ENCODE results near the gene RAB3C. TPM values are rescaled to one million over a fixed set of nuclear protein-coding genes. Genes with fewer than 3 reads are reported as not detected.

RAB3C gene
- total and polyA plus RNA-seq, 2 experiments from 2014 or later: 15.0 to 30.6 TPM

DNA sequence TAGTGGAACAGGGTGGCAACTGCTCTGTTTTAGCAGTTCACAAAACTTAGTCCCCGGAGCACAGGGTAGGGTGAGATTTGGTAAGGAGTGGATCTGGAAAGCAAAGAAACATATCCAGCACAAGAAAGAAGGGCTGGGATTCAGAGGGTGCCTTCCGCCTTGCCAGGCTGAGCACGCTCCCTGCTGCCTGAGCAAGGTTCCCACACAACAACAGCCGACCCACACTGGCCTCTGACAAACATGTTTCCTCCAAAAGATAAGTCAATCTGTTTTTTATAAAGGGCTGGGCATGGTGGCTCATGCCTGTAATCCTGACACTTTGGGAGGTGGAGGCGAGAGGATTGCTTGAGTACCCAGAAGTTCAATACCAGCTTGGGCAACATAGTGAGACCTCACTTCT lies 45.8 kb downstream of the RAB3C start (continued):
- TF ChIP-seq, protein P1, sequence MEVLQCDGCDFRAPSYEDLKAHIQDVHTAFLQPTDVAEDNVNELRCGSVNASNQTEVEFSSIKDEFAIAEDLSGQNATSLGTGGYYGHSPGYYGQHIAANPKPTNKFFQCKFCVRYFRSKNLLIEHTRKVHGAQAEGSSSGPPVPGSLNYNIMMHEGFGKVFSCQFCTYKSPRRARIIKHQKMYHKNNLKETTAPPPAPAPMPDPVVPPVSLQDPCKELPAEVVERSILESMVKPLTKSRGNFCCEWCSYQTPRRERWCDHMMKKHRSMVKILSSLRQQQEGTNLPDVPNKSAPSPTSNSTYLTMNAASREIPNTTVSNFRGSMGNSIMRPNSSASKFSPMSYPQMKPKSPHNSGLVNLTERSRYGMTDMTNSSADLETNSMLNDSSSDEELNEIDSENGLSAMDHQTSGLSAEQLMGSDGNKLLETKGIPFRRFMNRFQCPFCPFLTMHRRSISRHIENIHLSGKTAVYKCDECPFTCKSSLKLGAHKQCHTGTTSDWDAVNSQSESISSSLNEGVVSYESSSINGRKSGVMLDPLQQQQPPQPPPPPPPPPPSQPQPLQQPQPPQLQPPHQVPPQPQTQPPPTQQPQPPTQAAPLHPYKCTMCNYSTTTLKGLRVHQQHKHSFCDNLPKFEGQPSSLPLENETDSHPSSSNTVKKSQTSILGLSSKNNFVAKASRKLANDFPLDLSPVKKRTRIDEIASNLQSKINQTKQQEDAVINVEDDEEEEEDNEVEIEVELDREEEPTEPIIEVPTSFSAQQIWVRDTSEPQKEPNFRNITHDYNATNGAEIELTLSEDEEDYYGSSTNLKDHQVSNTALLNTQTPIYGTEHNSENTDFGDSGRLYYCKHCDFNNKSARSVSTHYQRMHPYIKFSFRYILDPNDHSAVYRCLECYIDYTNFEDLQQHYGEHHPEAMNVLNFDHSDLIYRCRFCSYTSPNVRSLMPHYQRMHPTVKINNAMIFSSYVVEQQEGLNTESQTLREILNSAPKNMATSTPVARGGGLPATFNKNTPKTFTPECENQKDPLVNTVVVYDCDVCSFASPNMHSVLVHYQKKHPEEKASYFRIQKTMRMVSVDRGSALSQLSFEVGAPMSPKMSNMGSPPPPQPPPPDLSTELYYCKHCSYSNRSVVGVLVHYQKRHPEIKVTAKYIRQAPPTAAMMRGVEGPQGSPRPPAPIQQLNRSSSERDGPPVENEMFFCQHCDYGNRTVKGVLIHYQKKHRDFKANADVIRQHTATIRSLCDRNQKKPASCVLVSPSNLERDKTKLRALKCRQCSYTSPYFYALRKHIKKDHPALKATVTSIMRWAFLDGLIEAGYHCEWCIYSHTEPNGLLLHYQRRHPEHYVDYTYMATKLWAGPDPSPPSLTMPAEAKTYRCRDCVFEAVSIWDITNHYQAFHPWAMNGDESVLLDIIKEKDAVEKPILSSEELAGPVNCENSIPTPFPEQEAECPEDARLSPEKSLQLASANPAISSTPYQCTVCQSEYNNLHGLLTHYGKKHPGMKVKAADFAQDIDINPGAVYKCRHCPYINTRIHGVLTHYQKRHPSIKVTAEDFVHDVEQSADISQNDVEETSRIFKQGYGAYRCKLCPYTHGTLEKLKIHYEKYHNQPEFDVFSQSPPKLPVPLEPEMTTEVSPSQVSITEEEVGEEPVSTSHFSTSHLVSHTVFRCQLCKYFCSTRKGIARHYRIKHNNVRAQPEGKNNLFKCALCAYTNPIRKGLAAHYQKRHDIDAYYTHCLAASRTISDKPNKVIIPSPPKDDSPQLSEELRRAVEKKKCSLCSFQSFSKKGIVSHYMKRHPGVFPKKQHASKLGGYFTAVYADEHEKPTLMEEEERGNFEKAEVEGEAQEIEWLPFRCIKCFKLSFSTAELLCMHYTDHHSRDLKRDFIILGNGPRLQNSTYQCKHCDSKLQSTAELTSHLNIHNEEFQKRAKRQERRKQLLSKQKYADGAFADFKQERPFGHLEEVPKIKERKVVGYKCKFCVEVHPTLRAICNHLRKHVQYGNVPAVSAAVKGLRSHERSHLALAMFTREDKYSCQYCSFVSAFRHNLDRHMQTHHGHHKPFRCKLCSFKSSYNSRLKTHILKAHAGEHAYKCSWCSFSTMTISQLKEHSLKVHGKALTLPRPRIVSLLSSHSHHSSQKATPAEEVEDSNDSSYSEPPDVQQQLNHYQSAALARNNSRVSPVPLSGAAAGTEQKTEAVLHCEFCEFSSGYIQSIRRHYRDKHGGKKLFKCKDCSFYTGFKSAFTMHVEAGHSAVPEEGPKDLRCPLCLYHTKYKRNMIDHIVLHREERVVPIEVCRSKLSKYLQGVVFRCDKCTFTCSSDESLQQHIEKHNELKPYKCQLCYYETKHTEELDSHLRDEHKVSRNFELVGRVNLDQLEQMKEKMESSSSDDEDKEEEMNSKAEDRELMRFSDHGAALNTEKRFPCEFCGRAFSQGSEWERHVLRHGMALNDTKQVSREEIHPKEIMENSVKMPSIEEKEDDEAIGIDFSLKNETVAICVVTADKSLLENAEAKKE (CRISPR knock-in tag; IDR thresholded peaks at IDR 0.05): no peak
- TF ChIP-seq ZNF114 (CRISPR knock-in tag; IDR thresholded peaks at IDR 0.05) (no peak), ZNF331 (CRISPR knock-in tag; IDR thresholded peaks at IDR 0.05; ENCODE audit: low read depth) (no peak), EZH2phosphoT487 (IDR thresholded peaks at IDR 0.05; ENCODE audit: unreplicated experiment) (no peak), CREB1 (CRISPR knock-in tag; IDR thresholded peaks at IDR 0.05; ENCODE audit: low read depth) (no peak)
- TF ChIP-seq, protein P2, sequence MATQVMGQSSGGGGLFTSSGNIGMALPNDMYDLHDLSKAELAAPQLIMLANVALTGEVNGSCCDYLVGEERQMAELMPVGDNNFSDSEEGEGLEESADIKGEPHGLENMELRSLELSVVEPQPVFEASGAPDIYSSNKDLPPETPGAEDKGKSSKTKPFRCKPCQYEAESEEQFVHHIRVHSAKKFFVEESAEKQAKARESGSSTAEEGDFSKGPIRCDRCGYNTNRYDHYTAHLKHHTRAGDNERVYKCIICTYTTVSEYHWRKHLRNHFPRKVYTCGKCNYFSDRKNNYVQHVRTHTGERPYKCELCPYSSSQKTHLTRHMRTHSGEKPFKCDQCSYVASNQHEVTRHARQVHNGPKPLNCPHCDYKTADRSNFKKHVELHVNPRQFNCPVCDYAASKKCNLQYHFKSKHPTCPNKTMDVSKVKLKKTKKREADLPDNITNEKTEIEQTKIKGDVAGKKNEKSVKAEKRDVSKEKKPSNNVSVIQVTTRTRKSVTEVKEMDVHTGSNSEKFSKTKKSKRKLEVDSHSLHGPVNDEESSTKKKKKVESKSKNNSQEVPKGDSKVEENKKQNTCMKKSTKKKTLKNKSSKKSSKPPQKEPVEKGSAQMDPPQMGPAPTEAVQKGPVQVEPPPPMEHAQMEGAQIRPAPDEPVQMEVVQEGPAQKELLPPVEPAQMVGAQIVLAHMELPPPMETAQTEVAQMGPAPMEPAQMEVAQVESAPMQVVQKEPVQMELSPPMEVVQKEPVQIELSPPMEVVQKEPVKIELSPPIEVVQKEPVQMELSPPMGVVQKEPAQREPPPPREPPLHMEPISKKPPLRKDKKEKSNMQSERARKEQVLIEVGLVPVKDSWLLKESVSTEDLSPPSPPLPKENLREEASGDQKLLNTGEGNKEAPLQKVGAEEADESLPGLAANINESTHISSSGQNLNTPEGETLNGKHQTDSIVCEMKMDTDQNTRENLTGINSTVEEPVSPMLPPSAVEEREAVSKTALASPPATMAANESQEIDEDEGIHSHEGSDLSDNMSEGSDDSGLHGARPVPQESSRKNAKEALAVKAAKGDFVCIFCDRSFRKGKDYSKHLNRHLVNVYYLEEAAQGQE (IDR thresholded peaks at IDR 0.05; ENCODE audit: unreplicated experiment): no peak
- TF ChIP-seq, protein P3, sequence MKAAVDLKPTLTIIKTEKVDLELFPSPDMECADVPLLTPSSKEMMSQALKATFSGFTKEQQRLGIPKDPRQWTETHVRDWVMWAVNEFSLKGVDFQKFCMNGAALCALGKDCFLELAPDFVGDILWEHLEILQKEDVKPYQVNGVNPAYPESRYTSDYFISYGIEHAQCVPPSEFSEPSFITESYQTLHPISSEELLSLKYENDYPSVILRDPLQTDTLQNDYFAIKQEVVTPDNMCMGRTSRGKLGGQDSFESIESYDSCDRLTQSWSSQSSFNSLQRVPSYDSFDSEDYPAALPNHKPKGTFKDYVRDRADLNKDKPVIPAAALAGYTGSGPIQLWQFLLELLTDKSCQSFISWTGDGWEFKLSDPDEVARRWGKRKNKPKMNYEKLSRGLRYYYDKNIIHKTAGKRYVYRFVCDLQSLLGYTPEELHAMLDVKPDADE (IDR thresholded peaks at IDR 0.05): no peak
